ENCODE data around the gene AFP. TPM values are rescaled to one million over a fixed set of nuclear protein-coding genes. Genes with fewer than 3 reads are reported as not detected.

Gene AFP
- total RNA-seq, 1 donor from 2014 or later: not detected

DNA sequence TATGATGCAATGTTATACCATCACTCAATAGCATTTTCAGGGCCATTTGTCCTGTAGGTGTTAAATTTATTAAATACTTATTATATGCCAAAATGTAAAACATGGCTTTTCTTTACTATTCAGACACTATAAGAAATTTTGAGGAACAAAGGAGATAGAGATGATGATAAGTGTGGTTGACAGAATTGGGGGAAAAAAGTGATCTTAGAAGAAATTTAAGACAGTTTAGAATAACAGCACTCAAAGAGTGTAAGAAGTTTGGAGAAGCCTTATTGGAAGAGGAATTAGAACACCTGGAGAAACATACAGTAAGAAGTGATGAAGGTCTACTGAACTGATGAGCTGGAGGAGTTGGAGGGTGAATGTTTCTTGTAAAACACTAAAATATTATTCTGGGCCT, 12.8 kb upstream of the AFP start:
- TF ChIP-seq, protein P1, sequence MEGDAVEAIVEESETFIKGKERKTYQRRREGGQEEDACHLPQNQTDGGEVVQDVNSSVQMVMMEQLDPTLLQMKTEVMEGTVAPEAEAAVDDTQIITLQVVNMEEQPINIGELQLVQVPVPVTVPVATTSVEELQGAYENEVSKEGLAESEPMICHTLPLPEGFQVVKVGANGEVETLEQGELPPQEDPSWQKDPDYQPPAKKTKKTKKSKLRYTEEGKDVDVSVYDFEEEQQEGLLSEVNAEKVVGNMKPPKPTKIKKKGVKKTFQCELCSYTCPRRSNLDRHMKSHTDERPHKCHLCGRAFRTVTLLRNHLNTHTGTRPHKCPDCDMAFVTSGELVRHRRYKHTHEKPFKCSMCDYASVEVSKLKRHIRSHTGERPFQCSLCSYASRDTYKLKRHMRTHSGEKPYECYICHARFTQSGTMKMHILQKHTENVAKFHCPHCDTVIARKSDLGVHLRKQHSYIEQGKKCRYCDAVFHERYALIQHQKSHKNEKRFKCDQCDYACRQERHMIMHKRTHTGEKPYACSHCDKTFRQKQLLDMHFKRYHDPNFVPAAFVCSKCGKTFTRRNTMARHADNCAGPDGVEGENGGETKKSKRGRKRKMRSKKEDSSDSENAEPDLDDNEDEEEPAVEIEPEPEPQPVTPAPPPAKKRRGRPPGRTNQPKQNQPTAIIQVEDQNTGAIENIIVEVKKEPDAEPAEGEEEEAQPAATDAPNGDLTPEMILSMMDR (IDR thresholded peaks at IDR 0.05; ENCODE audit: partially characterized antibody, unreplicated experiment): no peak
- Mint-ChIP-seq H3K36me3 (ENCODE audit: unreplicated experiment) (no peaks in the 10 kb centered on the region), H3K27ac (ENCODE audit: unreplicated experiment) (no peak overlapping the region), H3K4me3 (ENCODE audit: unreplicated experiment) (no peak overlapping the region), H3K4me1 (ENCODE audit: low read depth, unreplicated experiment) (no peaks in the 10 kb centered on the region), H3K9me3 (ENCODE audit: unreplicated experiment) (no peaks in the 10 kb centered on the region), H3K27me3 (ENCODE audit: unreplicated experiment) (peaks cover 2% of the 10 kb centered on the region)
- no peak for DNase-seq

- no peak for DNase-seq
- H3K4me3 Mint-ChIP-seq (ENCODE audit: unreplicated experiment): no peak overlapping the region
- no peaks in the 10 kb centered on the region for H3K9me3 Mint-ChIP-seq (ENCODE audit: unreplicated experiment)
- H3K27me3 Mint-ChIP-seq (ENCODE audit: unreplicated experiment): peaks cover 4% of the 10 kb centered on the region
- TF ChIP-seq, protein P1 (IDR thresholded peaks at IDR 0.05; ENCODE audit: partially characterized antibody, unreplicated experiment): no peak
- no peaks in the 10 kb centered on the region for H3K36me3 Mint-ChIP-seq (ENCODE audit: unreplicated experiment)
- H3K4me1 Mint-ChIP-seq (ENCODE audit: low read depth, unreplicated experiment): no peaks in the 10 kb centered on the region
- H3K27ac Mint-ChIP-seq (ENCODE audit: unreplicated experiment): no peak overlapping the region
These were observed 9.4 kb upstream of the AFP start for GRCh38 chr4:73426666-73427065.

DNA sequence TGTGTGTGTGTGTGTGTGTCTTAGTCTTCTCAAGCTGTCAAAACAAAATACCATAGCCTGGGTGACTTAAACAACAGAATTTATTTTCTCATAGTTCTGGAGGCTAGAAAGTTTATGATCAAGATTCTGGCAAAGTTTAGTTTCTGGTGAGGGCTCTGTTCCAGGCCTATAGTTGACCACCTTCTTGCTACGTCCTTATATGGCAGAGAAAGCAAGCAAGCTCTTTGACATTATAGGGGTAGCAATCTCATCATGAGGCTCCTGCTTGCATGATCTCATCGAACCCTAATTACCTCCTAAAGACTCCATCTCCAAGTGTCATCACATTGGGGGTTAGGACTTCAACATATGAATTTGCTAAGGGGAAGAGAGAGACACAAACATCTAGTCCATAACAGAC, 6.9 kb upstream of the AFP start:
- peaks cover 4% of the 10 kb centered on the region for H3K27me3 Mint-ChIP-seq (ENCODE audit: unreplicated experiment)
- no peaks in the 10 kb centered on the region for H3K36me3 Mint-ChIP-seq (ENCODE audit: unreplicated experiment)
- H3K4me1 Mint-ChIP-seq (ENCODE audit: low read depth, unreplicated experiment): no peaks in the 10 kb centered on the region
- H3K27ac Mint-ChIP-seq (ENCODE audit: unreplicated experiment): no peak overlapping the region
- H3K4me3 Mint-ChIP-seq (ENCODE audit: unreplicated experiment): no peak overlapping the region
- no peak for DNase-seq
- H3K9me3 Mint-ChIP-seq (ENCODE audit: unreplicated experiment): no peaks in the 10 kb centered on the region
- TF ChIP-seq, protein P1 (IDR thresholded peaks at IDR 0.05; ENCODE audit: partially characterized antibody, unreplicated experiment): no peak

DNA sequence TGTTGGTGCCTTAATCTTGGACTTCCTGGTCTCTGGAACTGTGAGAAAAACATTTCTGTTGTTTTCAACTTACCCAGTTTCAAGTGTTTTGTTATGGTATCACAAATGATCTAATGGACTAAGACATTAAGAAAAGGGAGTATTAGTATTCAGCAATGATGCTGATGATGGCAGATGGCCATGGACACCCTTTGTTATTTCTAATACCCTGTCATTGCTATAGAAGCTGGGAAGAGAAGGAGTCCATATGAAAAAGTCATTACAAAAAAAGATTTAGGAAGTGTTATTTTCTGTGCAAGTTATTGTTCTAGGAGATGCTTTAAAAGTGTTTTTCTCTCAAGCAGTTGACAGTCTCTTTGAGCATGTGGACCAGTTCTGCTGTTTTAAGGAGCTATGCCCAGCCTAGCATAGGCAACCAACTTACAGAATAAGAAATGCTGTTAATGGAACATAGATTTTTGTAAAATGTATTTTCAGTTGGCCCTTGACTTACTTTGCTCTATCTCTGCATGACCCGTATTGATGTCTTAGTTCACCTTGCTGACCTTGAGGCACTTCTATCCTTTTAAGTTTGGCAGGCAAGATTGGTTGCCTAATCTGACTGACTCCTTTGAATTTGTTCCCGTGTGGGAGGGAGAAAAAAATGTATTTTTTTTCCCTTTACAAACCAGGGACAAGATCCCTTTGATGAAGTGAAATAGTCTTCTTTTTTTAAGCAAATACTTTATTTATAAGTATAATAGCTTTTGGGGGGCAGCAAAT, 6.0 kb upstream of the AFP start:
- H3K4me1 Mint-ChIP-seq (ENCODE audit: low read depth, unreplicated experiment): no peaks in the 10 kb centered on the region

DNA sequence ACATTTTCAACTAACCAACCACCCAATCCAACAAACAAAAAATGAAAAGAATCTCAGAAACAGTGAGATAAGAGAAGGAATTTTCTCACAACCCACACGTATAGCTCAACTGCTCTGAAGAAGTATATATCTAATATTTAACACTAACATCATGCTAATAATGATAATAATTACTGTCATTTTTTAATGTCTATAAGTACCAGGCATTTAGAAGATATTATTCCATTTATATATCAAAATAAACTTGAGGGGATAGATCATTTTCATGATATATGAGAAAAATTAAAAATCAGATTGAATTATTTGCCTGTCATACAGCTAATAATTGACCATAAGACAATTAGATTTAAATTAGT, 4.2 kb upstream of the AFP start:
- H3K4me3 Mint-ChIP-seq (ENCODE audit: unreplicated experiment): no peak overlapping the region
- H3K27me3 Mint-ChIP-seq (ENCODE audit: unreplicated experiment): peaks cover 2% of the 10 kb centered on the region
- no peaks in the 10 kb centered on the region for H3K4me1 Mint-ChIP-seq (ENCODE audit: low read depth, unreplicated experiment)
- DNase-seq: no peak
- no peak overlapping the region for H3K27ac Mint-ChIP-seq (ENCODE audit: unreplicated experiment)
- H3K9me3 Mint-ChIP-seq (ENCODE audit: unreplicated experiment): no peaks in the 10 kb centered on the region
- TF ChIP-seq, protein P1 (IDR thresholded peaks at IDR 0.05; ENCODE audit: partially characterized antibody, unreplicated experiment): no peak
- H3K36me3 Mint-ChIP-seq (ENCODE audit: unreplicated experiment): no peaks in the 10 kb centered on the region

More for the DNA sequence above, 6.0 kb upstream of the AFP start:
- Mint-ChIP-seq H3K4me3 (ENCODE audit: unreplicated experiment) (no peak overlapping the region), H3K27me3 (ENCODE audit: unreplicated experiment) (peaks cover 2% of the 10 kb centered on the region), H3K36me3 (ENCODE audit: unreplicated experiment) (no peaks in the 10 kb centered on the region), H3K27ac (ENCODE audit: unreplicated experiment) (no peak overlapping the region), H3K9me3 (ENCODE audit: unreplicated experiment) (no peaks in the 10 kb centered on the region)
- no peak for DNase-seq
- TF ChIP-seq, protein P1 (IDR thresholded peaks at IDR 0.05; ENCODE audit: partially characterized antibody, unreplicated experiment): no peak
